H4 (cell line): ENCODE data around the gene PITPNC1. TPM values are rescaled to one million over a fixed set of nuclear protein-coding genes. Genes with fewer than 3 reads are reported as not detected.
"Not testable (repeated sequence)": the region's sequence is repeated elsewhere in the genome, so short reads cannot be mapped to it uniquely, and the experiment has no call there.

Source experiments
- DNase-seq: peaks from one replicate; pipeline ENCODE4 v3.0.0-alpha.2; 2015; ENCODE audit warnings: low spot score
- total RNA-seq: library from RNA; depleted of rRNA; stranded (reverse); fragments of >200 nt; shearing (Covaris generic); gene quantifications from 2 replicates; pipeline ENCODE4 v1.2.3, GENCODE V29; 2014

The PITPNC1 gene
- total RNA-seq, 1 experiment from 2014 or later, result 6.3 TPM

DNA sequence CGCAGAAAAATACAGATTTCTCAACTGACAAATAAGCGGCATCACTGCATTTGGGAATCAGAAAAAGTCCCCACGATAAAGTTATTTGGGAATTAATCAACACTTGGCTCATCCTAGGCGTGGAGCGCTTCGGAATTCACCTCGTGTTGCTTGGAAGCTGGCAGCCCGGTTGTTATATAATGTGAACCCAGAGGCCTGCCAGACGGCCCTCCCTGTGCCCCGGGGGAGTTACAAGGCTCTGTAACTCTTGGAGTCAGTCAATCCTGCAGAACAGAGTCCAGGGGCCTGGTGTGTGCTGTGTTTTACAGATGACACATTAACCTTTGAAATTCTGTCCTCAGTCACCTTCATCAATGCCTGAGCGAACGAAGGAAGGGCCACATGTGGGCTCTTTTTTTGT, 111.1 kb downstream of the PITPNC1 start:
- DNase-seq, result no peak

DNA sequence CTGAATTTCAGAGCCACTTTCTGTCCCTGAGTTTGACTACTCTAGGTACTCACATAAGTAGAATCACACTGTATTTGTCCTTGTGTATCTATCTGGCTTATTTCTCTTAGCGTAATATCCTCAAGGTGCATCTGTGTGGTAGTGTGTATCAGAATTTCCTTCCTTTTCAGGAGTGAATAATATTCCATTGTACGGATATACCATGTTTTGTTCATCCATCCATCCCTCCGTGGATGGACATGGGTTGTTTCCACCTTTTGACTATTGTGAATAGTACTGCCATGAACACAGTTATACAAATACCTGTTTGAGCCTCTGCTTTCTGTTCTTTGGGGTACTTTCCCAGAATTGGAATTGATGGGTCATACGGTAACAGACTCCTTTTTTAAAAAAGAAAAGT, 111.7 kb downstream of the PITPNC1 start:
- no peak for DNase-seq

DNA sequence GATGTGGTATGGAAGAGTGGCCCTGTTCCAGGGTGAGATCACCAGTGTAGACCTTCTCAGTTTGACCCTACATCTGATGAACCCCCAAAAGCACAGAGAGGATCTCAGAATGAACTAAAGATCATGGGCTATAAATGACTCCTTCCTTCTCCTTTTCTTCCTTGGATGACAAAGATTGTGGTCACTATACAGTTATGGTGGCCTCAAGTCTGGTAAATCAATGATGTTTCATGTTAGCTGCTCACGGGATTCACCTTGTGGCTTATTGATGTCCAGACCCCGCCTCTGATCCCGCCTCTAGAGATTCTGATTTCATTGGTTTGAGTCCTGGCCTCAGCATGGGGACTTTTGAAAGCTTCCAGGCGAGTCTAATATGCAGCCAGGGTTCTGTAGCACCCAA, 112.2 kb downstream of the PITPNC1 start:
- DNase-seq, result no peak

DNA sequence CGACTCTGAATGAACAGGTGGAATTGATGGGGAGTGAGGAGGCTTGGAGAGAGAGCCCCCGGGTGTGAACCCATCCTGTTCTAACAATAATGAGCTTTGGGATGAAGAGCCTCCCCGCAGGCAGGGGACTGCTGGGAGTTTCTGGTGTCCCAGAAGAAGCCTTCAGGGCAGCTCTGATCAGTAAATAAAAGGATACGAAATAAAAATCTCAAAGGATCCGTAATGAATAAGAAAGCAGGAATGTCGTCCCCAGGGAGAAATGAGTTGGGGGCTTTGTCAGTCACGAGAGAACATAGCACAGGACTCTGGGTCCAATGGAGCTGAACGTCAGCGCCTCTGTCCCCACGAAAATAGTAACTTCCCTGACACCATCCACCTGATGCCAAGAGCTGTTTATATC, 113.4 kb downstream of the PITPNC1 start:
- DNase-seq, result no peak

- peak; percentile 94 for DNase-seq
These were observed 114.1 kb downstream of the PITPNC1 start for GRCh38 chr17:67491009-67491680.

DNA sequence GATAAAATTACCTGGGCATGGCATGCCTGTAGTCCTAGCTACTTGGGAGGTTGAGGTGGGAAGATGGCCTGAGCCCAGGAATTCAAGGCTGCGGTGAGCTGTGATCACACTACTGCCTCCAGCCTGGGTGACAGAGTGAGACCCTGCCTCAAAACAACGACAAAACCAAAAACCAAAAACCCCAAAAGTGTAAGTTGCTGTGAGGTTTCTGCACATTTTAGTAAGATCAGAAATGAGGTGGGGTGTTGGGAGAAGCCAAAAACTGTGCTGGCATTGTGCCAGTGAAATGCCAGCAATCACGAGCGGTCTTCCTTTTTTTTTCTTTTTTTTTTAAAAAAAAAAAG, 114.6 kb downstream of the PITPNC1 start:
- DNase-seq, result no peak

GRCh38 chr17:67492251-67492740, 115.2 kb downstream of the PITPNC1 start:
- DNase-seq, result no peak

DNA sequence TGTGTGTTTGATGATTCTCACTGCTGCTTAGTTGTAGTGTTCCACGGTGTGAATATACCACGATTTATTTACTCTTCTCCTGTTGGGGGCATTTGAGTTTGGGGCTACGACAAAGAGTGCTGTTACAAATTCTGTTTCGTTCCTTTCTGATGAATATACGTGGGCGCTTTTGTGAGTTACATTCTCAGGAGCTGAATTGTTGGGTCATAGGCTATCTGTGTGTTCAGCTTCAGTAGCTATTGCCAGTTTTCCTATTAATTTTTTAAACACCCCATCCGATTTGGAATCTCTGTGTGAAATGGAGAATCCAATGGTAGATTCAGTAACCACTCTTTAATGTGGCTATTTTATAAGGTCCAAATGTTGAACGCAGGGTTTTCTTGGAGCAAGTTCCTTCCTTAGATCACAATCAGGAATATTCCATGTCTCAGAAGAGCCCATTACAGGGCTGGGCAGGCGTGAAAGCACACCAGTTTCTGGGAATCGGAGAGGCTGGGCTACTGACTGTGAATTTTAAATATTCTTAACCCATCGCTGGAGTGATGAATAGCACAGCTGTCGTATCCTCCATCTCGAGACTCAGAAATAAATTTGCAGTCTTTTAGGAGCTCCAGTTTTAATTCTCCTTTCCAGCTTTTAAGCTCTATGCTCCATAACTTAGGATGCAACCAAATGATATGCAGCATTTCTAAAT, 115.9 kb downstream of the PITPNC1 start:
- no peak for DNase-seq

DNA sequence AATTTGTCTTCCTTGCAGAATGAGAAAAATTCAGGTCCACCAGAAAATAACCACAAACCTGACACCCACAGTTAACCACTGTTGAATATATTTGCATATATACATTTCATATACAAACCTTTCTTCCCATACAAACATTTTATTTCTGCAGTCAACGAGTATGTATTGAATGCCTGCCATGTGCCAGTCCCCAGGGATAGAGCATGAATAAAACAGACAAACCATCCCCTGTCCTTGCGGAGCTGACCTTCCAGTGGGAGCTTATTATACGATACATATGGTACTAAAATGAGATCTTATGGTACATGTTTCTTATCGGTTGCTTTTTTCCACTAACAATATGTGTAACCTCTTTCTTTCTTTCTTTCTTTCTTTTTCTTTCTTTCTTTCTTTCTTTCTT, 116.7 kb downstream of the PITPNC1 start:
- no peak for DNase-seq

- DNase-seq, result not testable (repeated sequence)
These were observed 118.5 kb downstream of the PITPNC1 start for GRCh38 chr17:67495534-67495933.

GRCh38 chr17:67496286-67496685, 119.2 kb downstream of the PITPNC1 start:
- no peak for DNase-seq

DNA sequence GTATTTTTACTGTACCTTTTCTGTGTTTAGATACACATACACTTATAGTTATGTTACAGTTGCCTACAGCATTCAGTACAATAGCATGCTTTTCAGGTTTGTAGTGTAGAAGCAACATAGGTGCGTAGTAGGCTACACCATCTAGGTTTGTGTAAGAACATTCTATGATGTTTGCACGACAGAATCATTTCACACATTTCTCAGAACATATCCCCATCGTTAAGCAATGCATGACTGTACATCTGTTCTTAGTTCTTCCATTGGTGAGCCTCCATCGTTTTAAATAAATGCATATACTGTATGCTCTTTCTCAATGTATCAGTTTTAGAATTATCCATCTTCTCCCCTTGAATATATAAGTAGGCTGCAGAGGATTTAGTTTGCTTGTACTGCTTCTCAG, 122.6 kb downstream of the PITPNC1 start:
- DNase-seq, result no peak

GRCh38 chr17:67500261-67500660, 123.2 kb downstream of the PITPNC1 start:
- no peak for DNase-seq

DNA sequence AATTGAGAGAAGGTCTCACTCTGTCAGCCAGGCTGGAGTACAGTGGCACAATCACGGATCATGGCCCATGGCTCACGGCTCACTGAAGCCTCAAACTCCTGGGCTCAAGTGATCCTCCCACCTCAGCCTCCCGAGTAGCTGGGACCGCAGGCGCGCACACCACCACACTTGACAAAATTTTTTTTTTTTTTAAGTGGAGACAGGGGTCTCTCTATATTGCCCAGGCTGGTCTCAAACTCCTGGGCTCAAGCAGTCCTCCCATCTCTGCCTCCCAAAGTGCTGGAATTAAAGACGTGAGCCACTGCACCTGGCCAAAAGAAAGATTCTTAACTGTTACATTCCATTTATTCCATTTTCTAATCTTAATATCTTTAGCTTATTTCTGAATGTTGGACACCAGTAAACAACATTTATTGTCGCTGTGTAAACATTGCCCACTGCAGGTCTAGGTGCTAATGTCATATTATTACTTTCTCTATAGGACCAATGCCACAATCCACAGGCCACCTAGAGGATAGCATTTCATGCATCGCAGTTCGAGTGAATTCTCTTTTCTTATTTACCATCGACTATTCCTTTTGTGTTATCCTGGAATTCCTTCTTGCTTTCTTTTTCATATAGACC, 123.7 kb downstream of the PITPNC1 start:
- DNase-seq, result no peak

DNA sequence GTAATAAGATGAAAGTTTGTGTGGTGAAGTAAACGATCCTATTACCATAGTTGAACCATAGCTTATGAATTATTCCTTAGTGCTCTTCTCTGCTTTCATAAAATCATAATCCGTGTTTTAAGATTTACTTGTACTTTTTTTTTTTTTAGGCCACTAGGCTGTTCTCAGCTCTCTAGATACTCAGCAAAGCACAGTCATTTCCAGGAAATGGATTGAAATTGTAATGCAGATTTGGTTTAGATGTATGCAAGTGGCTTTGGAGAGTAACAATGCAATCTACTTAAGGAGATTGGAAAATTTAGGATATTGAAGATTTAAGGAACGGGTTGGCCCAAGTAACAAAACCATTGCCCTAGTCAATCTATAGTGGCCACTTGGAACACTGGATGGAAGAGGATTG, 125.1 kb downstream of the PITPNC1 start:
- no peak for DNase-seq

GRCh38 chr17:67503184-67503583, 126.1 kb downstream of the PITPNC1 start:
- peak; percentile 49 for DNase-seq

DNA sequence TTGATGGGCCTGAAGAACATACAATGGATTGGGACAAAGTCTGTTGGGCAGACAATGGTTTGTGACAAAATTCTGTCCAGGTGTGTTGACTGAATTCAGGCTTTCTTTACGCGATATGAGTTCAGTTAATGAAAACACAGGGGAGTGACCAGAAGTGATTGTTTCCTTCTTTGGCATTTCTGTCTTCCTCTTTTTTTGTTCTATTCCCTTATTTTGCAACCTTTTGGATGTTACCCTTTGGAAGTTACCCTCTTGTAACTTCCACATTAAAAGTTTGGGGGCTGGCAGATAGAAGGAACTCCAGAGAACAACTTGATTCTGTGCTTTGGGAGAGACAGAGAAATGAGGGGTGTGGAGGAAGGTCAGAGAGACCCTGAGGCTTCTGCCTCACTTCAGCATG, 126.7 kb downstream of the PITPNC1 start:
- DNase-seq, result no peak

DNA sequence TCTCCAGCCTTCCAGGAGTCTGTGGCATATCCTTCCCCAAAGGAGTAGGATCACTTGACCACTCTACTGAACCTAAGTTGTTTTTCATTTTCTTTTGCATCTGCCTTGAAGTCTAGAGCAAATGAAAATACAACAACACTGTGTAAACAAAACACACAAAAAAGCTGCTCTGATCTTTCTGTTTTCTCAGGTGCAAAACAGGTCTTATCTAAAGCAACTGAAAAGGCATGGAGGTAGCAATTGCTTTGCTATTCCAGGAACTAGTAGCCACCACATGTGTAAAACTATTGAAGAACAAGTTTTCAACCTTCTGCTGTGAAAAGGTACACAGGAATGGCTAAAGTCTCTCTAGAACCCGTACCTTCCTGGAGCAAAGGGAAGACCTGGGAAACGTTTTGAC, 127.1 kb downstream of the PITPNC1 start:
- no peak for DNase-seq

GRCh38 chr17:67506966-67507365, 129.9 kb downstream of the PITPNC1 start:
- no peak for DNase-seq

DNA sequence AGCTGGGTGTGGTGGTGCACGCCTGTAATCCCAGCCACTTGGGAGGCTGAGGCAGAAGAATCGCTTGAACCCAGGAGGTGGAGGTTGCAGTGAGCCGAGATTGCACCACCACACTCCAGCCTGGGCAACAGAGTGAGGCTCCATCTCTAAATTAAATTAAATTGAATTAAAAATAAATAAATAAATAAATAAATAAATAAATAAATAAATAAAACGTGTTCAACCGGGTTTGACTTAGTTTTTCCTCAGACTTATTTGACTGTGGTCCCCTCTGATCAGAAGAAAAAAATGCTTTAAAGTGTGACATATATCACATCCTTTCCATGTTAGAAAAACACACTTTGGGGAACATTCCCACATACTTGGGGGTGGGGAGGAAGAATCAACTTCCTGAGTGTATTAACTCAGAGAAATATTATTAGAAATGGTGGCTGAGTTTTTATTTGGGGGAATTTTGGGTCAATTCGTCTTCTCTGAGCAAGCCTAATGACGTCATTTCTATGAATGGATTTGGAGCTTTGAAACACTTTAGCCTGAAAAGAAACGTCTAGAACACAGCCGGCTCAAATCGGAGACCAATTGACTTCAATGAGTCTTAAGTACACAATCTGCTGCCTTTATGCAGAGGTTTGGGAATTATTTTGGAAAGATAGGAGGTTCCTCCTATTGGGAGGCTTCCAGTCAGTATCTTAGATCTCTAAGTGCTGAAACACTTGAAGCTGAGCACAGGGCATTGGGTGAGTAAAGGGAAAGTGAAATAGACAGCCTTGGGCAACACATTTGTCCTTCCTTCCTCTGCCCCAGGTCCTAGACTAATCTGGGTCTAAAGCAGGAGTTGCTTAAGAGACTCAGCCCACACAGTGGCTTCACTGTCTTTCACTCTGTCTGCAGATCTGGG, 132.6 kb downstream of the PITPNC1 start:
- DNase-seq, result no peak

GRCh38 chr17:67511012-67511411, 133.9 kb downstream of the PITPNC1 start:
- DNase-seq, result no peak

- no peak for DNase-seq
These were observed 134.7 kb downstream of the PITPNC1 start for GRCh38 chr17:67511804-67512203.
